ENCODE results near the gene SELENON. TPM values are rescaled to one million over a fixed set of nuclear protein-coding genes. Genes with fewer than 3 reads are reported as not detected.

The SELENON gene
- total and polyA plus RNA-seq, 10 of the 15 experiments (the other 5 are each of a cell fraction or from before 2014, with no cell fraction given): 0.07 to 5.1 (median 0.80) TPM

DNA sequence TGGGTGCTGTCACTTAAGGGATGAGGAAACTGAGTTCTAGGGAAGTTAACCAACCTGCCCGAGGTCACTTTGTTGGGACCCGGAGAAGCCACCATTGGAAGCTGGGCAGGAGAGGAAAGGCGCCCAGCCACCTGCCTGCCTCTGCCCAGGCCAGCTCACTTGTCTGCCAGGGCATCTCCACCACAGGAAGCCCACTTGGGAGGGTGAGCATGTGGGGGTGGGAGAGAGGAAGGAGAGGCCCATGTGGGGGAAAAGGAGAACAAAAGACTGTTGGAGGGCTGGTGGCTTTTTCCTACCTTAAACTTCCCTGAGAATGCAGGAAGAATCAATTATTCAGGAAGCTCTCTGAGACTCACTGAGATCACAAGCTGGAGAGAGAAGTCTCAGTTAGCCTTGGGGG is 43.8 kb upstream of the SELENON start:
- RAD21 ChIA-PET (ENCODE audit: unreplicated experiment): no interaction called here
- no peaks in the 10 kb centered on the region for H3K4me1 ChIP-seq (ENCODE audit: control insufficient read depth, insufficient read depth, low read length)
- no peak overlapping the region for H3K9ac ChIP-seq (ENCODE audit: control insufficient read depth, insufficient read depth, low read length)
- in situ Hi-C loops (cut with MboI): no loop called here
- H3K4me2 ChIP-seq (ENCODE audit: control insufficient read depth, insufficient read depth): no peak overlapping the region
- H2AFZ ChIP-seq (ENCODE audit: control insufficient read depth, low read depth, low read length): no peak overlapping the region
- DNase-seq (ENCODE audit: low read depth, low spot score): no peak
- SMC1A ChIA-PET (ENCODE audit: uncharacterized antibody, unreplicated experiment): no interaction called here
- 0% methylated on average over 3 of the region's 3 CpGs for WGBS (ENCODE audit: insufficient coverage, insufficient replicate concordance, low lambda C conversion rate, missing lambda C conversion rate)
- H4K20me1 ChIP-seq (ENCODE audit: control insufficient read depth, insufficient read depth): peaks cover 3% of the 10 kb centered on the region; the same call in 1 of the 2 replicates
- ATAC-seq: no peak
- intact Hi-C loops (cut with micrococcal nuclease; ENCODE audit: unreplicated experiment): no loop called here
- POLR2A ChIA-PET: no interaction called here
- no TSS peak for BruUV-seq (replicated peaks)
- H3K9me3 ChIP-seq (replicated peaks; ENCODE audit: control insufficient read depth, insufficient read depth, low read length): no peaks in the 10 kb centered on the region
- peaks cover 3 to 5% of the 10 kb centered on the region in 2 experiments for H3K27me3 ChIP-seq (replicated peaks in 1 of 2; ENCODE audit: control insufficient read depth in 2 of 2, insufficient read depth in 2 of 2, low read length in 1 of 2)
- H3K4me3 ChIP-seq: no peak overlapping the region
- H3K27ac ChIP-seq (ENCODE audit: control insufficient read depth, insufficient read depth): no peak overlapping the region
- H3K79me2 ChIP-seq (ENCODE audit: control insufficient read depth, insufficient read depth, low read length): no peaks in the 10 kb centered on the region
- FAIRE-seq: no peak
- TF ChIP-seq IKZF2 (IDR thresholded peaks at IDR 0.05): no peak
- TF ChIP-seq MEF2A (IDR thresholded peaks at IDR 0.05; ENCODE audit: insufficient read depth, low read depth, low read length): no peak
- TF ChIP-seq CHD2 (IDR thresholded peaks at IDR 0.05; ENCODE audit: borderline replicate concordance, low read depth, low read length): no peak
- no peak for TF ChIP-seq POLR2AphosphoS5 (IDR thresholded peaks at IDR 0.05; ENCODE audit: low read length)
- TF ChIP-seq SP1 (IDR thresholded peaks at IDR 0.05; ENCODE audit: low read depth, low read length): no peak
- no peak for TF ChIP-seq DPF2 (IDR thresholded peaks at IDR 0.05)
- TF ChIP-seq, protein P1, sequence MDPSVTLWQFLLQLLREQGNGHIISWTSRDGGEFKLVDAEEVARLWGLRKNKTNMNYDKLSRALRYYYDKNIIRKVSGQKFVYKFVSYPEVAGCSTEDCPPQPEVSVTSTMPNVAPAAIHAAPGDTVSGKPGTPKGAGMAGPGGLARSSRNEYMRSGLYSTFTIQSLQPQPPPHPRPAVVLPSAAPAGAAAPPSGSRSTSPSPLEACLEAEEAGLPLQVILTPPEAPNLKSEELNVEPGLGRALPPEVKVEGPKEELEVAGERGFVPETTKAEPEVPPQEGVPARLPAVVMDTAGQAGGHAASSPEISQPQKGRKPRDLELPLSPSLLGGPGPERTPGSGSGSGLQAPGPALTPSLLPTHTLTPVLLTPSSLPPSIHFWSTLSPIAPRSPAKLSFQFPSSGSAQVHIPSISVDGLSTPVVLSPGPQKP (IDR thresholded peaks at IDR 0.05; ENCODE audit: low read depth, low read length): no peak
- TF ChIP-seq MEF2B (IDR thresholded peaks at IDR 0.05; ENCODE audit: partially characterized antibody, poor library complexity, severe bottlenecking): no peak
- no peak for TF ChIP-seq HDGF (IDR thresholded peaks at IDR 0.05)
- H3K36me3 ChIP-seq (ENCODE audit: control insufficient read depth in 2 of 2, insufficient read depth in 2 of 2, low read length in 1 of 2): no peaks in the 10 kb centered on the region
- CTCF ChIA-PET: no interaction called here

Data from GM12878 (cell line).